Neural progenitor cell (in vitro differentiated cells): Measurements from ENCODE around the gene MAD1L1. TPM values are rescaled to one million over a fixed set of nuclear protein-coding genes. Genes with fewer than 3 reads are reported as not detected.

Source experiments
- DNase-seq: peaks from one replicate; pipeline ENCODE4 v3.0.0-alpha.2; 2016; ENCODE audit warnings: low spot score
- H2AFZ ChIP-seq: fragments of 200-600 bp; sonication (generic); replicated peaks from 2 replicates; pipeline ENCODE4 v1.6.1; 2016; ENCODE audit warnings: antibody characterized with exemption
- H3F3A ChIP-seq: fragments of 200-600 bp; sonication (generic); 2 replicates; pipeline ENCODE4 v1.6.1; 2016; ENCODE audit warnings: antibody characterized with exemption, low read depth
- H3K27ac ChIP-seq: fragments of 200-600 bp; sonication (generic); 2 replicates; pipeline ENCODE4 v1.5.1; 2016; ENCODE audit warnings: mild to moderate bottlenecking
- H3K27me3 ChIP-seq: fragments of 200-600 bp; sonication (generic); 2 replicates; pipeline ENCODE4 v1.6.1; 2016; ENCODE audit warnings: mild to moderate bottlenecking, moderate library complexity
- H3K36me3 ChIP-seq: fragments of 200-600 bp; sonication (generic); 2 replicates; pipeline ENCODE4 v1.5.1; 2016
- H3K4me1 ChIP-seq: fragments of 200-600 bp; sonication (generic); 2 replicates; pipeline ENCODE4 v1.6.1; 2016; ENCODE audit warnings: mixed run types
- H3K4me2 ChIP-seq: fragments of 200-600 bp; sonication (generic); 2 replicates; pipeline ENCODE4 v1.6.1; 2016
- H3K4me3 ChIP-seq: fragments of 200-600 bp; sonication (generic); 2 replicates; pipeline ENCODE4 v1.5.1; 2016
- H3K79me2 ChIP-seq: fragments of 200-600 bp; sonication (generic); 2 replicates; pipeline ENCODE4 v1.6.1; 2016; ENCODE audit warnings: low read depth
- H3K9ac ChIP-seq: fragments of 200-600 bp; sonication (generic); 2 replicates; pipeline ENCODE4 v1.6.1; 2016
- H3K9me3 ChIP-seq: fragments of 200-600 bp; sonication (generic); 2 replicates; pipeline ENCODE4 v1.5.1; 2016; ENCODE audit warnings: low read depth
- H4K20me1 ChIP-seq: fragments of 200-600 bp; sonication (generic); 2 replicates; pipeline ENCODE4 v1.6.1; 2016; ENCODE audit warnings: low read depth
- H3K27ac Mint-ChIP-seq: 3 replicates; pipeline ENCODE4 v1.8.0; 2021; ENCODE audit warnings: mixed read lengths
- H3K27me3 Mint-ChIP-seq: 2 replicates; pipeline ENCODE4 v1.8.0; 2022; ENCODE audit warnings: low read depth, mild to moderate bottlenecking, inconsistent platforms, moderate library complexity, mixed read lengths; ENCODE audit not compliant: insufficient read depth
- H3K36me3 Mint-ChIP-seq: 3 replicates; pipeline ENCODE4 v1.8.0; 2021; ENCODE audit warnings: mixed read lengths
- H3K4me1 Mint-ChIP-seq: 3 replicates; pipeline ENCODE4 v1.8.0; 2021; ENCODE audit warnings: mixed read lengths
- H3K4me3 Mint-ChIP-seq: 3 replicates; pipeline ENCODE4 v1.8.0; 2021; ENCODE audit warnings: mild to moderate bottlenecking, moderate library complexity, mixed read lengths
- H3K9me3 Mint-ChIP-seq: 3 replicates; pipeline ENCODE4 v1.8.0; 2020; ENCODE audit warnings: mixed read lengths
- EZH2 ChIP-seq: fragments of 200-600 bp; sonication (generic); IDR thresholded peaks from 2 replicates; pipeline ENCODE4 v1.6.1; 2017; ENCODE audit warnings: antibody characterized with exemption, mild to moderate bottlenecking, moderate library complexity
- EZH2phosphoT487 ChIP-seq: fragments of 200-600 bp; sonication (generic); IDR thresholded peaks from 2 replicates; pipeline ENCODE4 v1.6.1; 2017; ENCODE audit warnings: antibody characterized with exemption
- total RNA-seq: library from RNA; depleted of rRNA; stranded (reverse); fragments of >200 nt; gene quantifications from 2 replicates; pipeline ENCODE4 v1.2.3, GENCODE V29; 2015; ENCODE audit warnings: low replicate concordance
- TF ChIP-seq, protein P1 (sequence below): fragments of 200-600 bp; sonication (generic); IDR thresholded peaks from 2 replicates; pipeline ENCODE4 v1.5.1; 2017; ENCODE audit warnings: antibody characterized with exemption, mild to moderate bottlenecking

Gene MAD1L1
- total RNA-seq, 1 donor from 2014 or later = 23.7 TPM

DNA sequence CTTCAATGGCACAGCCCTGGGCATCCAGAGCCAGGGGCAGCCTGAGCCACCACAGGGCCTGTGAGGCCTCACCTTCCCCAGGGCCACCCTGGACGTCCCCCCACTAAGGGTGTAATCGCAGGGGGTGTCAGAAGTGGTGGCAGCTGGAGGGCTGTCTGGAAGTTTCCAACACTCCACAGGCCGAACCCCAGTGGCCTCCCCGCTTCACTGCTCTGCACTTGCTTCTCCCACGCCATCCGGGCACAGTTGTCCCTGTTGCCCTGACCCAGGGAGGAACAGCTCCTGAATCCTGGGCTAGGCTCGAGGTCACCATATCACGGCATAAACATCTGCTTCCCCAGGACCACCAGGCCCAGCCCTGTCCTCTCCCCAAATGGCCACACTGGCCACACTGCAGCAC lies 276.6 kb downstream of the MAD1L1 start:
- peaks cover 2% of the 10 kb centered on the region for H3K27me3 Mint-ChIP-seq
- H2AFZ ChIP-seq = no peak overlapping the region

DNA sequence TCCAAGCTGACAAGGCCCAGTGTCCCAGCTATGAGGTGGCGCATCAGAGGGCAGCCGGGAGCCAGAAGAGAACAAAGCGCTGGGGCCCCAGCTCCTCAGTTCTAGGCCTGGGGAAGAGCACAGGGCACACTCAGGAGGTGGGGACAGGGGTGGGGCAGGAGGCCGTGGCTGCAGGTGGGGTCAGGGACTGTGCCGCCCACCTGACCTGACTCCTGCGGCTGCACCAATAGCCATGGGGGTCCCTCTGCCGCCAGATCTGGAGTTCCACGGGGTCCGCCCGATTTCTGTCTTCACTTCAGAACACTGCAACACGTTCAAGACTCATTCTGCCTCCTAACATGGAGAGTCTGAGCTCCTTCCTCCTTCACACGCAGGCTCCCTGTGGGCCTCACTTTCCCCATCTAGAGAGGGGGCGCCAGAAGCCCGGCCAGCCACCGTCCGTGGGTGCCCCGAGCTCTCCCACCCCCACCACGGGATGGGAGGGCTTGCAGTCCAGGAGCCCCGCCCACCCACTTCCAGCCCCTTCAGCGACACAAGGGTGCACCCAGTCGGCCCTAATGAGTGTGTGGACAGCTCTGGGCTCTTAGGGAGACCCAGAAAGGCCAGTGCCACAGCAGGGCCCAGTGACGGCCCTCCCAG lies 278.3 kb downstream of the MAD1L1 start:
- H3K36me3 ChIP-seq = no peaks in the 10 kb centered on the region
- no peak overlapping the region for H2AFZ ChIP-seq
- no peak overlapping the region for H3K4me3 ChIP-seq
- peaks cover 4% of the 10 kb centered on the region for H3K4me1 Mint-ChIP-seq
- H4K20me1 ChIP-seq = no peaks in the 10 kb centered on the region
- no peaks in the 10 kb centered on the region for H3K9me3 ChIP-seq
- H3K36me3 Mint-ChIP-seq = peaks cover 4% of the 10 kb centered on the region
- no peak overlapping the region for H3K27ac ChIP-seq
- no peaks in the 10 kb centered on the region for H3F3A ChIP-seq
- no peaks in the 10 kb centered on the region for H3K9me3 Mint-ChIP-seq
- TF ChIP-seq, protein P1, sequence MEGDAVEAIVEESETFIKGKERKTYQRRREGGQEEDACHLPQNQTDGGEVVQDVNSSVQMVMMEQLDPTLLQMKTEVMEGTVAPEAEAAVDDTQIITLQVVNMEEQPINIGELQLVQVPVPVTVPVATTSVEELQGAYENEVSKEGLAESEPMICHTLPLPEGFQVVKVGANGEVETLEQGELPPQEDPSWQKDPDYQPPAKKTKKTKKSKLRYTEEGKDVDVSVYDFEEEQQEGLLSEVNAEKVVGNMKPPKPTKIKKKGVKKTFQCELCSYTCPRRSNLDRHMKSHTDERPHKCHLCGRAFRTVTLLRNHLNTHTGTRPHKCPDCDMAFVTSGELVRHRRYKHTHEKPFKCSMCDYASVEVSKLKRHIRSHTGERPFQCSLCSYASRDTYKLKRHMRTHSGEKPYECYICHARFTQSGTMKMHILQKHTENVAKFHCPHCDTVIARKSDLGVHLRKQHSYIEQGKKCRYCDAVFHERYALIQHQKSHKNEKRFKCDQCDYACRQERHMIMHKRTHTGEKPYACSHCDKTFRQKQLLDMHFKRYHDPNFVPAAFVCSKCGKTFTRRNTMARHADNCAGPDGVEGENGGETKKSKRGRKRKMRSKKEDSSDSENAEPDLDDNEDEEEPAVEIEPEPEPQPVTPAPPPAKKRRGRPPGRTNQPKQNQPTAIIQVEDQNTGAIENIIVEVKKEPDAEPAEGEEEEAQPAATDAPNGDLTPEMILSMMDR = no peak
- TF ChIP-seq EZH2phosphoT487 (no peak), EZH2 (no peak)
- no peaks in the 10 kb centered on the region for H3K79me2 ChIP-seq
- no peaks in the 10 kb centered on the region for H3K27me3 ChIP-seq
- H3K4me2 ChIP-seq = no peak overlapping the region
- DNase-seq = no peak
- no peak overlapping the region for H3K27ac Mint-ChIP-seq
- no peaks in the 10 kb centered on the region for H3K4me1 ChIP-seq
- no peak overlapping the region for H3K4me3 Mint-ChIP-seq
- no peak overlapping the region for H3K9ac ChIP-seq
- H3K27me3 Mint-ChIP-seq = peaks cover 2% of the 10 kb centered on the region

More for the DNA sequence above, 276.6 kb downstream of the MAD1L1 start:
- no peaks in the 10 kb centered on the region for H4K20me1 ChIP-seq
- no peaks in the 10 kb centered on the region for H3K4me1 ChIP-seq
- Mint-ChIP-seq H3K4me1 (peaks cover 2% of the 10 kb centered on the region), H3K9me3 (peaks cover 3% of the 10 kb centered on the region), H3K4me3 (no peak overlapping the region), H3K36me3 (peaks cover 11% of the 10 kb centered on the region), H3K27ac (no peak overlapping the region)
- H3K36me3 ChIP-seq = no peaks in the 10 kb centered on the region
- TF ChIP-seq, protein P1 = no peak
- TF ChIP-seq EZH2 = no peak
- no peak for TF ChIP-seq EZH2phosphoT487
- H3K9ac ChIP-seq = no peak overlapping the region
- no peaks in the 10 kb centered on the region for H3K79me2 ChIP-seq
- DNase-seq = no peak
- no peak overlapping the region for H3K4me3 ChIP-seq
- no peaks in the 10 kb centered on the region for H3K9me3 ChIP-seq
- H3K27me3 ChIP-seq = no peaks in the 10 kb centered on the region
- H3K27ac ChIP-seq = no peak overlapping the region
- no peaks in the 10 kb centered on the region for H3F3A ChIP-seq
- H3K4me2 ChIP-seq = no peak overlapping the region

DNA sequence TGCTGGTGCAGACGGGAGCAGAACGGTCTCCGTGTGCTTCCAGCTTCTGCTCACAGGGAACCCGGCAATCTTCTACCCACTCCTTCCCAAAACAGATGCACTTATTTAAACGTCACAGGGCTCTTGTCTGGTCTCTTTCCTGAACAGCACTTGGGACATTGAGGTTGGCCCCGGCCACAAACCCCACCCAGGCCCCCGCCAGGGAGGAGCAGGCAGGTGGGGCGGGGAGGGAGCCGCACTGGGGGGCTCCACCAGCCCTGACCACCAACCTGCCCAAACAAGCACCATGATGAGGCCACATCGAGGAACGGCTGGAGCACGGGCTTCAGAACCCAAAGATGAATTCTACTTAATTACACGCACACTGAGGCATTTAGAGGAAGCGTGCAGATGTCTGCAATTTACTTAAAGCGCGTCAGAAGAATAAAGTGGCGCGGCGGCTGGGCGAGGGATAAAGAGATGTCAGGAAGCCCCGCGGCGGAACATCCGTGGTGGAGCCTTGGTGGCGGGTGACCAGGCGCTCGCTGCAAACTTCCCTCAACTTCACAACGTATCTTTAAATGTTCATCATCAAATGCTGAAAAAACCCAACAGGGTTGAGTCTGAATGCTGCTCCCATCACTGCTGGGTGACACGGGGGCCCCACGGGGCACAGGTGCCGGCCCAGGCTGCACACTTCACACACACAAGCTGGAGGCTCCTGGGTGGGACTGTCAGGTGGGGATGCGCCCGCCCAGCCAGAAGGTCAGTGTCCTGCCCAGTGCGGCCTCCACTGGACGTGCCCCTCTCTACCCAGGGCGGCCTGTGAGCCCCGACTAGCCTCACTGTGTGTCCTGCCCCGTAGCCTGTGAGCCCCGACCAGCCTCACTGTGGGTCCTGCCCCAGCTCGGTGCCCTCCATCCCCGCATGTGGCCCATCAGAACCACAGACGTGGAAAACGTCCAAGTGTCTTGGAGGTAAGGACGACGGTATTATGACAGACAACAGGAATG lies 279.2 kb downstream of the MAD1L1 start:
- Mint-ChIP-seq H3K4me3 (no peak overlapping the region), H3K9me3 (no peaks in the 10 kb centered on the region), H3K27ac (no peak overlapping the region), H3K27me3 (no peaks in the 10 kb centered on the region), H3K4me1 (peaks cover 4% of the 10 kb centered on the region), H3K36me3 (peaks cover 4% of the 10 kb centered on the region)
- no peaks in the 10 kb centered on the region for H3K36me3 ChIP-seq
- no peak for DNase-seq
- H3K4me2 ChIP-seq = no peak overlapping the region
- no peaks in the 10 kb centered on the region for H3F3A ChIP-seq
- no peaks in the 10 kb centered on the region for H3K79me2 ChIP-seq
- H3K4me1 ChIP-seq = no peaks in the 10 kb centered on the region
- H3K27ac ChIP-seq = no peak overlapping the region
- H3K27me3 ChIP-seq = no peaks in the 10 kb centered on the region
- no peaks in the 10 kb centered on the region for H3K9me3 ChIP-seq
- TF ChIP-seq, protein P1 = no peak
- TF ChIP-seq EZH2phosphoT487 (no peak), EZH2 (no peak)
- no peak overlapping the region for H2AFZ ChIP-seq
- no peak overlapping the region for H3K9ac ChIP-seq
- no peaks in the 10 kb centered on the region for H4K20me1 ChIP-seq
- no peak overlapping the region for H3K4me3 ChIP-seq
